GM19239 (cell line): ENCODE measurements around the gene KRT75.

ENCODE experiments used
- DNase-seq: peaks from one replicate; pipeline ENCODE4 v3.0.0; 2011; ENCODE audit warnings: low spot score; ENCODE audit not compliant: insufficient read length
- FAIRE-seq: peaks from 2 replicates; lab custom pipeline; 2011; peaks lifted over from hg19 to GRCh38; lab: Jason Lieb, UNC

Gene KRT75

GRCh38 chr12:52441320-52441911 lies 7.2 kb upstream of the KRT75 start:
- DNase-seq (no peak), FAIRE-seq (no peak)

- no peak for DNase-seq
- FAIRE-seq, result no peak
Measured at GRCh38 chr12:52440821-52441319, 6.7 kb upstream of the KRT75 start.

- no peak for DNase-seq
- no peak for FAIRE-seq
Measured at GRCh38 chr12:52439845-52440244, 5.7 kb upstream of the KRT75 start.

- DNase-seq (no peak), FAIRE-seq (no peak)
Measured at GRCh38 chr12:52439420-52439819, 5.2 kb upstream of the KRT75 start.

GRCh38 chr12:52438305-52439301 lies 4.4 kb upstream of the KRT75 start:
- no peak for FAIRE-seq
- DNase-seq, result no peak

- no peak for FAIRE-seq
Measured at GRCh38 chr12:52437508-52437907, 3.3 kb upstream of the KRT75 start.

GRCh38 chr12:52436828-52437474 lies 2.8 kb upstream of the KRT75 start:
- DNase-seq (no peak), FAIRE-seq (no peak)

More at GRCh38 chr12:52437508-52437907, 3.3 kb upstream of the KRT75 start:
- DNase-seq, result no peak

- FAIRE-seq, result no peak
- DNase-seq, result no peak
Measured at GRCh38 chr12:52436000-52436827, 2.0 kb upstream of the KRT75 start.

GRCh38 chr12:52435659-52435999 lies 1.5 kb upstream of the KRT75 start:
- no peak for FAIRE-seq

GRCh38 chr12:52434760-52435530 lies 774 bp upstream of the KRT75 start:
- no peak for DNase-seq
- no peak for FAIRE-seq

More at GRCh38 chr12:52435659-52435999, 1.5 kb upstream of the KRT75 start:
- DNase-seq, result no peak

- FAIRE-seq (no peak), DNase-seq (no peak)
Measured at GRCh38 chr12:52433501-52434080, 580 bp downstream of the KRT75 start.

GRCh38 chr12:52432559-52433207 lies 1.5 kb downstream of the KRT75 start:
- DNase-seq (no peak), FAIRE-seq (no peak)

- no peak for FAIRE-seq
- DNase-seq, result no peak
Measured at GRCh38 chr12:52428121-52428520, 6.0 kb downstream of the KRT75 start.

GRCh38 chr12:52427083-52427482 lies 7.1 kb downstream of the KRT75 start:
- FAIRE-seq (no peak), DNase-seq (no peak)

- no peak for DNase-seq
- FAIRE-seq, result no peak
Measured at GRCh38 chr12:52426034-52426433, 8.1 kb downstream of the KRT75 start.

- FAIRE-seq, result no peak
- no peak for DNase-seq
Measured at GRCh38 chr12:52425466-52425865, 8.7 kb downstream of the KRT75 start.

GRCh38 chr12:52423661-52424500 lies 10.3 kb downstream of the KRT75 start:
- DNase-seq (no peak), FAIRE-seq (no peak)

- FAIRE-seq (no peak), DNase-seq (no peak)
Measured at GRCh38 chr12:52423035-52423434, 11.1 kb downstream of the KRT75 start.
